Right lobe of liver (tissue), 4 donors: Measurements from ENCODE around the gene SHMT2.

Experiments
- CTCF ChIP-seq, 4 donors: fragments of 200-600 bp in 3 of 4; fragments of 450-650 bp in 1 of 4; IDR thresholded peaks; one replicate each; pipeline versions ENCODE4 v1.5.1 to v1.8.0; 2016 to 2022; ENCODE audit warnings: antibody characterized with exemption in 4 of 4, mild to moderate bottlenecking in 2 of 4
- POLR2A ChIP-seq: fragments of 450-650 bp; IDR thresholded peaks from one replicate; pipeline ENCODE4 v1.6.1; 2017; ENCODE audit warnings: antibody characterized with exemption, mild to moderate bottlenecking
- donor health status: DM: no; HTN: no; CAD: no.
- donor health status: DM: no; HTN: no; CAD: no.
- donor health status: DM: no; HTN: yes; CAD: no.

- TF ChIP-seq CTCF (IDR thresholded peaks at IDR 0.05), result no peak
- no peak for TF ChIP-seq POLR2A
Measured at GRCh38 chr12:57187222-57188089, 42.1 kb upstream of the SHMT2 start.
